ENCODE data around the gene THOC2.

- TF ChIP-seq YY1 (IDR thresholded peaks at IDR 0.05; ENCODE audit: insufficient read depth, insufficient read length): no peak
- no peak for TF ChIP-seq ZNF274 (IDR thresholded peaks at IDR 0.05; ENCODE audit: low read depth, low read length)
Measured at GRCh38 chrX:123779908-123780396, 47.1 kb upstream of the THOC2 start.
